Heart left ventricle (tissue), 13 donors: ENCODE data around the gene DCST1.

Source experiments
- POLR2A ChIP-seq, 2 donors: fragments of 450-650 bp; IDR thresholded peaks; one replicate each; pipeline ENCODE4 v1.6.1; 2017; ENCODE audit warnings: antibody characterized with exemption in 2 of 2, mild to moderate bottlenecking in 2 of 2, moderate library complexity in 2 of 2
- TF ChIP-seq, protein P1 (sequence below), 12 donors: fragments of 200-600 bp; sonication (generic) in 4 of 12; IDR thresholded peaks; one replicate each; pipeline versions ENCODE4 v1.5.0 to v1.8.0; 2018 to 2022; ENCODE audit warnings: antibody characterized with exemption in 12 of 12, mild to moderate bottlenecking in 5 of 12
- donor health status: ischemic (EF 13 %, LVEDD 7.1; RV severe dilation, severe dysfunction).
- donor health status: DM: no; HTN: yes; CAD: no.
- donor health status: DM: no; HTN: no; CAD: no.
- donor health status: ischemic (EF 25% LVEDD 6.9; RV normal size, moderate dysfunction).
- donor health status: ischemic (EF 25% LVEDD 5.7; RV mildly dilated, moderate dysfunction).
- donor health status: ischemic (EF 35%, LVEDD 5.7; RV mildly dilated, moderate dysfunction).
- donor health status: nonischemic (EF 11% LVEDD 7.7; RV severe dilation, severe dysfunction).
- donor health status: DM: yes; HTN: yes; CAD: no.
- donor health status: PGD.
- donor health status: ischemic (EF 29% LVEDD 5.4; RV normal size, mild dysfunction).
- donor health status: nonischemic (EF 23%, LVEDD 6.1; RV moderate dilation, normal function).

DNA sequence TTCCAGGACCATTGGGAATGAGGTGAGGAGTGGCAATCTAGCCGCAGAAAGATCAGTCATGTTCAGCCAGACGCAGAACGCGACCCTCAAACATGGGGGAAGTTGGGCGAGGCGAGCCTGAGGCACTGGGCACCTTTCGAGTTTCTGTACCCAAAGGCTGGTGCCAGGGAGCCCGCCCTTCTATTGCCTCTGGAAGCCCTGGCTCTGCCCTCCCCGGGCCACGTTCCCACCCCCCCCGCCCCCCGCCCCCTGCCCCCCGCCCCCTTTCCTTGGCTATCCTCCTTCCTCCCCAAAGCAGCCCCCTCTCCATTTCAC lies 33.3 kb upstream of the DCST1 start:
- TF ChIP-seq, protein P1, sequence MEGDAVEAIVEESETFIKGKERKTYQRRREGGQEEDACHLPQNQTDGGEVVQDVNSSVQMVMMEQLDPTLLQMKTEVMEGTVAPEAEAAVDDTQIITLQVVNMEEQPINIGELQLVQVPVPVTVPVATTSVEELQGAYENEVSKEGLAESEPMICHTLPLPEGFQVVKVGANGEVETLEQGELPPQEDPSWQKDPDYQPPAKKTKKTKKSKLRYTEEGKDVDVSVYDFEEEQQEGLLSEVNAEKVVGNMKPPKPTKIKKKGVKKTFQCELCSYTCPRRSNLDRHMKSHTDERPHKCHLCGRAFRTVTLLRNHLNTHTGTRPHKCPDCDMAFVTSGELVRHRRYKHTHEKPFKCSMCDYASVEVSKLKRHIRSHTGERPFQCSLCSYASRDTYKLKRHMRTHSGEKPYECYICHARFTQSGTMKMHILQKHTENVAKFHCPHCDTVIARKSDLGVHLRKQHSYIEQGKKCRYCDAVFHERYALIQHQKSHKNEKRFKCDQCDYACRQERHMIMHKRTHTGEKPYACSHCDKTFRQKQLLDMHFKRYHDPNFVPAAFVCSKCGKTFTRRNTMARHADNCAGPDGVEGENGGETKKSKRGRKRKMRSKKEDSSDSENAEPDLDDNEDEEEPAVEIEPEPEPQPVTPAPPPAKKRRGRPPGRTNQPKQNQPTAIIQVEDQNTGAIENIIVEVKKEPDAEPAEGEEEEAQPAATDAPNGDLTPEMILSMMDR (IDR thresholded peaks at IDR 0.05) = no peak
- TF ChIP-seq POLR2A (IDR thresholded peaks at IDR 0.05) = no peak
